HTERT RPE-1 (cell line): ENCODE data around the gene PANX1.
"Not testable (repeated sequence)": the region's sequence is repeated elsewhere in the genome, so short reads cannot be mapped to it uniquely, and the experiment has no call there.

Source experiments
- in situ Hi-C: fragments of 300-500 bp; cut with MboI; formaldehyde crosslinking; loops from 4 replicates; pipeline ENCODE4 v1.14.3; 2020; ENCODE audit warnings: low sequenced_read_pairs

The PANX1 gene

GRCh38 chr11:94128746-94129511, at the start of gene PANX1:
Gene PANX1, plus strand, starts transcription at chr11:94128841. Its CDS starts 472 bp downstream, at chr11:94129313.
- in situ Hi-C loops, result no loop called here

- in situ Hi-C loops, result no loop called here
These were observed 44.5 kb upstream of the PANX1 start for GRCh38 chr11:94084164-94084563.

- in situ Hi-C loops, result no loop called here
These were observed 39.7 kb upstream of the PANX1 start for GRCh38 chr11:94088906-94089305.

DNA sequence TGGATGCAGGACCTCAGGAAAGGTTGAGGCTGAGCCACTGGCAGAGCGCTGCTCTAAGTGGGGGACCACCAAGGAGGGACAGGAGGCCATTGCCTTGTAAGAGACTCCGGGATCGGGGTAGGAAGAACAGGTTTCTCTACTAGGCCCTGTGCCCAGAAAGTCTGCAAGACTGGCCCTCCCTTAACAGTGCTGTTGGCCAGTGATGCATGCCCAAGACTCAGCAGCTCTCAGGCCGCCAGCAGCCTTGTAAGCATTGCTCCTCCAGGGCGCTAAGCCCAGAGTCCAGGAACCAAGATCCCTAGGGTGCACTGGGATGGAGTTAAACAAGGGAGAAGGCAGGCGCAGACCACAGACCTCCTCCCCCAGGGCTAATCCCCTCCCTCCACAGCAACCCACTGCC, 39.3 kb upstream of the PANX1 start:
- in situ Hi-C loops, result no loop called here

DNA sequence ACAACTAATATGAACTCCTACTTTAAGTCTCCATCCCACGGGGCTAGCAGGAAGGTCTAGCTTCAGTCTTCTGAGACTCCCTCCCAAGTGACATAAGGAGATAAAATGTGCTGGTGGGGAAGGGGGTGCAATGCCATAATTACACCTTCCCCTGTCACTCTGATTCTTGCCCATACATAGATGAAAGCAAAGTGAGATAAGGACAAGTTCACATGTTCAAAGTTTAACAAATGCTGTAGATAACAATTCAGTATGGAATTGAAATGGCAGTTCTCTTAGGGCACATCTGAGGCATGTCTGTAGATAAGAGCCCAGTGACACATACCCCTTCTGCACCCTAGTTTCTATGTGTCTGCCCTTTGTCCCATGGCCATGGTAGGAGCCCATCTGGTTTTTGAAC, 38.2 kb upstream of the PANX1 start:
- in situ Hi-C loops, result no loop called here

DNA sequence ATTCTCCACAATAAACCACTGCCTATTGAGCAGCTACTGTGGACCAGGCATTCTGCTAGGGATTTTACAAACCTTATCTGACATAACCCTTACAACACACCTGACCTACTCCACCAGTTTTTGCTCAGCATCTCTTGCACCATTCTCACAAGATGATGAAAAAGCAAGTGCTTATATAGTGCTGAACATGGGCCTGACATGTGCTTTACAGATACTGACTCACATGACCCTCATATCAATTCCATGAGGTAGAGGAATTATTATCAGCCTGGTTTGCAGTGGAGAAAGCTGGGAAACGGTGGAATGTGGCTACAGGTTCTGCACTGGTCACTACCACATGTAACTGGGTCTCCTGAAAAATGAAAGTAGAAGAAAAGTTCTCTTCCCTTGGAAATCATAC, 37.5 kb upstream of the PANX1 start:
- in situ Hi-C loops, result no loop called here

DNA sequence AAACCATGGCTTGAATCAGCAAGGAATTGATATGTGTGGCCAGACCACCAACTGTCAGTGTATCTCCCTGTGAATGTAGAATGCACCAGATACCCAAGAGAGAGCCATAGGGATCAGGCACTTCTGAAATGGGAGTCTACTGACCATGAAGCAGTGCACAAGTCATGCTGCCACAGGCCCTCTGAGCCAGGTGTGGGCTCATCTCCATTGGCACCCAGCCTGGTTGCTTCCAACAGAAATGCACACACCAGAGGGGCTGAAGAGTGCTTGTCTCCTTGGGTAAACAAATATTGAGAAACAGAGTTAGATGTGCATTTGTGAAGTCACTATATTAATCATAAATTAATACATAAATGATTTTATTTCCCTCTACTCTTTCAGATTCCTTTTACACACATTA, 28.4 kb upstream of the PANX1 start:
- in situ Hi-C loops, result no loop called here

DNA sequence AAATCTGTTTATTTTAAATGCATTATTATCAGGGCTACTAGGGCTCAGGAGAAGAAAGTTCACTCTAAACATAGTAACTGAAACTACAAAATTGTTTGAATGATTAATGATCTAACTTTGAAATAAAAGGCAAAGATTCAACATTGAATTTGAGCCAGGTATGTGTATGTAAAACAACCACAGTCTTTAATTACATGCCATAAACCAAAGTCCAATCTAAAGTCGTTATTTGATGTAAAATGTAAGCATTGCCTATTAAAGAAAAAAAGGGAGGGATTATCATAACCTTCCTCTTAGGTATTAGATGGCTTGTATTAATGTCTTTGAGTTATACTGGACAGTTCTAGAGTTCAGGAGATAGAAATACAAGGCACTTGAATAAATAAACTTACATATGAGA, 25.2 kb upstream of the PANX1 start:
- in situ Hi-C loops, result no loop called here

GRCh38 chr11:94104734-94105133, 23.9 kb upstream of the PANX1 start:
- in situ Hi-C loops, result no loop called here

- in situ Hi-C loops, result no loop called here
These were observed 21.9 kb upstream of the PANX1 start for GRCh38 chr11:94106716-94107115.

DNA sequence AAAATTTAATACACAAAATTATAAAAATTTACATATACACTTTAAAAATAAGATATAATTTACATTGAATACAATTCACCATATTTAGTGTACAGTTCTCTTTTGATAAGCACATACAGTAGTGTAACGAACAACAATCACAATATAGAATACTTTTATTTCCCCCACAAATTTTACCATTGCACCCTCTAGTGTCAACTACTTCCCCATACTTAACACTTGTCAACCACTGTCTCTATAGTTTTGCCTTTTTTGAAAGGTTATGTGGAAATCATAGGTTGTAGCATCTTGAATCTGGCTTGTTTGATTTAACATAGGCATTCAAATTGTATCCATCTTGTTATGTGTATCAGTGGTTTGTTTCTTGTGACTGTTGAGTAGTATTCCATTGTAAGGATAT, 21.3 kb upstream of the PANX1 start:
- in situ Hi-C loops, result no loop called here

DNA sequence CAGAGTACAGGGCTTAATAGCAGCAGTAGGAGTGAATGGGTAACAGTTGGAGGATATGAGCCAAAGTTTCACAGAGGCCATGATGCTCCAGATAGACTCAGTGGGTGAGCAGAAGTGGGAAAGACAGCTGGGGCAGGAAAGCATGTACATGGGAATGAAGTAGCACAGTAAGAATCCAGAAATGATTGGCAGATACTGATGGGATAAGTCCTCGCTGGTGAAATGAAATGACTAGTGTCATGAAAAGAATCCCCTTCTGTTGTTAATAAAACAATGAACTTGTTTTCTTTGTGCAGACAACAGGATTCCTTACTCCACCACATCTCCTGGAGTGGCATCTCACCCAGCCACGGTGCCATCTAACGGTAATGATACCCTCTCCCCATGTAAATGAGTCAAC, 17.4 kb upstream of the PANX1 start:
- in situ Hi-C loops, result no loop called here

DNA sequence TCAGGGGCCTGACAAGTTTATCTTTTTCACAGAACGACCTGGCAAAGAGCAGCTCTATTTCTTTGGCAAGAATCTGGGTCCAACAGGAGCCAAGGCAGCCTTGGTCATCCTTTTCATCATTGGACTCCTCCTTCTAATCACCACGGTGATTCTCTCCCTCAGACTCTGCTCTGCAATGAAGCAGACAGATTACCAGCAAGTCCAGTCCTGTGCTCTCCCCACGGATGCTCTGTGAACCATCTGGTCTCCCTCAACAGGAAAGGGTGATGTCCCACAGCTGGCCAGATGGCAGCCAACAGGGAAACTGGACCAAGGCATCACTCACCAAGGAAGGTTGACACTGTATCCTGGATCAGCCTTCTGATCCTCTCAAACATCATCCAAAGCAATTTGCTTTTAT, 17.0 kb upstream of the PANX1 start:
- in situ Hi-C loops, result no loop called here

- in situ Hi-C loops, result no loop called here
These were observed 16.3 kb upstream of the PANX1 start for GRCh38 chr11:94112206-94112953.

GRCh38 chr11:94117197-94117574, 11.5 kb upstream of the PANX1 start:
- in situ Hi-C loops, result no loop called here

GRCh38 chr11:94117871-94118270, 10.8 kb upstream of the PANX1 start:
- in situ Hi-C loops, result no loop called here

DNA sequence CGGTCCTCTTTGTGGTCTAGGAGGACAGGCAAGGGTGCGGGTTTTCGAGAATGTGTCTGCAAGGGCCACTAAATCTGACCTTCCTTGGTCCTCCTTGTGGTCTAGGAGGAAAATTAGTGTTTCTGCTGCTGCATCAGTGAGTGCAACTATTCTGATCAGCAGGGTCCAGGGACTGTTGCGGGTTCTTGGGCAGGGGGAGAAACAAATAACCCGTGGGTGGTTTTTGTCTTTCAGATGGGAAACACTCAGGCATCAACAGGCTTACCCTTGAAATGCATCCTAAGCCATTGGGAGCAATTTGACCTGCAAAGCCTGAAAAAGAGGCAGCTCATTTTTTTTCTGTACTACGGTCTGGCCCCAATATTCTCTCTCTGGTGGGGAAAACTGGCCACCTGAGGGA, 9.0 kb upstream of the PANX1 start:
- in situ Hi-C loops, result not testable (repeated sequence)

- in situ Hi-C loops, result not testable (repeated sequence)
These were observed 8.1 kb upstream of the PANX1 start for GRCh38 chr11:94120516-94120915.

GRCh38 chr11:94120946-94121345, 7.7 kb upstream of the PANX1 start:
- in situ Hi-C loops, result no loop called here

GRCh38 chr11:94125407-94126115, 3.1 kb upstream of the PANX1 start:
- in situ Hi-C loops, result no loop called here

DNA sequence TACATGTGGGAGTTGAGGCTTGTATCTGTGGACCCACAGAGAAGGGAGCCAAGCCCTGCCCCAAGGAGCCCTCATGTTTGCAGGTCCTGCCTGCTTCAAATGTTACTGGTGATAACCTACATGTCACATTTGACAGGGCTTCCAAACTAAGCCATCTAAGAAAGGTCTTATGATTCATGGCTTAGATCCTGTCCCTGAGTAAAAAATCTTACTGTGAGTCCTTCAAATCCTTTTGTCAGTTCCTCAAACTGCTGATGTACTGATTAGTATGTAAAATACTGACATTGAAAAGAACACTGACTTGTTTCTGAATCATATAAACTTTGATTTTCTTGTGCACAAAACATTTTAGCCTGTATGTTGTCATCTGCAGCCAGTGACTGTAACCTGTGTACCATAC, 1.0 kb upstream of the PANX1 start:
- in situ Hi-C loops, result no loop called here

DNA sequence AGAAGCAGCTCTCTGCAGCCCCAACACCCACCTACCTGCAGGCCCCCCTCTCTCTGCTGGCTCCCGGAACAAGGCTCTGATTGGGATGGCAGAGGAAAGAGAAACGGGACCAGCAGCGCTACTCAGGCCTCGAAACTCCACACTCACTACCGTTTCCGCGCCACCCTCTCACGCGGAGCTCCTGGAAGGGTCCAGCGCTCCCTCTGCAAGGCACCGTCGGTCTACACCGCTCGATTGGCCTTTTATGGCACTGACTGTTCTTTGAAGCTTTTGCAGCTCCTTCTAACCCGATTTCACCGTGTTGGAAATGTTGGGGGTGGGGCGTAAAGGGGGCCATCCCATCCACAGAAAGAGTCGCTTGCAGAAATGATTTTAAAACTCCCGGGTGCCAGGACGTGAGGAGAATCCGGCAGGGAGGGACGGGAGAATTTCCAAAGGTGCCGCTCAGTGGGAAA, 323 bp upstream of the PANX1 start:
- in situ Hi-C loops, result no loop called here
